ENCODE measurements around the gene CAND1.

The CAND1 gene

DNA sequence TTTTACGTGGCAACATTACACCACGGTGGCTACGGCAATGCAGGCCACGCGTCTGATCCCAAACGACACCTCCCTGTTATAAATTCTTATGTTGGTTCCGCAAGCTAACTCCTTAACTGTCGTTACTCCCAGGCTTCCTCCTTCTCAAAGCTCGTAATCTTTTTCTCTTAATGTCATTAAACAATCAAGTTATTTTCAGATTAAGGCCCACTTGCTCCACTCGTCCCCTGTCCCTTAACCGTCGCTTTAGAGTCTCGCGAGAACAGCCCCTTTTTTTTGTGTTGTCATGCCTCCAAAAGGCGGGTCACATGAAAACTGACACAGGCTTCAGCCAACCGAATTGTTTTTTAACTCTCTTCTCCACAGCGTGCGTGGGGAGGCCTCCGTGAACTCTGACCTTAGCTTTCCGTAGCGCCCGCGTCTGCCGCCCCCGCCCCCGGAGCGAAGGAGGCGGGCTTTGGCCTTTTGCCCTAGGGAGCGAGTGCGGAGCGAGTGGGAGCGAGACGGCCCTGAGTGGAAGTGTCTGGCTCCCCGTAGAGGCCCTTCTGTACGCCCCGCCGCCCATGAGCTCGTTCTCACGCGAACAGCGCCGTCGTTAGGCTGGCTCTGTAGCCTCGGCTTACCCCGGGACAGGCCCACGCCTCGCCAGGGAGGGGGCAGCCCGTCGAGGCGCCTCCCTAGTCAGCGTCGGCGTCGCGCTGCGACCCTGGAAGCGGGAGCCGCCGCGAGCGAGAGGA, at the start of gene CAND1:
TSS of gene CAND1 (plus strand) at position 463 of the 737 bp plus-strand sequence. CDS start 360 bp downstream, outside the sequence.
- peak; percentile 91 for DNase-seq (ENCODE audit: low read depth)

DNA sequence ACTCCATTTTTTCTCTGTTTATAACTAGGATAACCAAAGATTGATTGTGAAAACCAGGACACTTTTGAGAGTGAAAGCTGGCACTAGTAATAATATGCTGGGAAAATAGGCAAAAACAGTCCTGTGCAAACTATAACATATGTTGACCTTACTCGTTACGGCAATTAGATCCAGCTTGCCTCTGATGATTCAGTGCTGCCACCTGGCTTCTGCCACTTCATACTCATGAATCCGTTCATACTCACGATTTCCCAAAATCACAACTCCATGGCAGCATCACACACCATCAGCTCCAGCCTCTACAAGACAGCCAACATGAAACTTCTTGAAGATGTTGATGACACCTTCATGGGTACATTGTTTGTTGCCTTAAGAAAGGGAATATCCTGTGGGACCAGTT, 49.1 kb upstream of the CAND1 start:
- no peak for DNase-seq (ENCODE audit: low read depth)

DNA sequence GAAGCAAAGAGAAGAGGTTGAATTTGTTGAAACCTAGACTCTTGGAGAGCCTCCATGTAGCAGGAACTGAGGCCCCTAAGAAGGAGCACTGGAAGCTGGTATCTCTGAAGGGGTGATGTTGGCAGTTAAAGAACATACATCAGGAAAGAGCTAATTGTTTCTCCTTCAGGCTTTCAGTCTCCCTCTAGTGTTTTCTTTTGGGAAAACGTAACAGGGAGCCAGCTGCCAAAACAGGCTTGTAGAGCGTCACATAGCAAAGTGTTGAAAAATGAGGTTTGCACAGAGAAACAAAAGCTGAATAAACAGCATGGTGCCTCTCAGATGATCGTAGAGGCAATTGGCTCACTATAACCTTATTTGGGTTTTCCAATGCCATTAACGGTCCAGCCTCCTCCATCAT, 46.9 kb upstream of the CAND1 start:
- no peak for DNase-seq (ENCODE audit: low read depth)

DNA sequence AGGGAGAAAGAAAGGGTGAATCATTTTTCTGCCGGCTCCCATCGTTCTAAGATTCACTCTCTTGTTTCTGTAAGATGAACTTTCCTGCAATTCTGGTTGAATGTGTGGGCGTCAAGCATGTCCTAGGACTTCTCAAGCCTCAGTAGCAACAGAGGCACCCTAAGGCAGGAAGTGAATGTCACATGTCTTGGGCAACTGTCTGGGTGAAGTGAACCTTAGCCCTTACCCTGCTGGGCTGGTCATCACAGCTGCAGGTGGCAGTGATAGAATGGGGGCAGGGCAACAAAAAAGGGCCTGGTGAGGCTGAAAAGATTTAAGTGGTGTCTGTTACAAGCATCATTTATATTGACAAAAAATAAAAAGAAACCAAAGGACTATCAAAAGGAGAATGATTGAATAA, 45.9 kb upstream of the CAND1 start:
- DNase-seq (ENCODE audit: low read depth), result no peak

GRCh38 chr12:67237231-67237630, 31.9 kb upstream of the CAND1 start:
- no peak for DNase-seq (ENCODE audit: low read depth)

GRCh38 chr12:67239061-67239460, 30.1 kb upstream of the CAND1 start:
- DNase-seq (ENCODE audit: low read depth), result no peak

GRCh38 chr12:67241482-67241881, 27.7 kb upstream of the CAND1 start:
- DNase-seq (ENCODE audit: low read depth), result no peak

DNA sequence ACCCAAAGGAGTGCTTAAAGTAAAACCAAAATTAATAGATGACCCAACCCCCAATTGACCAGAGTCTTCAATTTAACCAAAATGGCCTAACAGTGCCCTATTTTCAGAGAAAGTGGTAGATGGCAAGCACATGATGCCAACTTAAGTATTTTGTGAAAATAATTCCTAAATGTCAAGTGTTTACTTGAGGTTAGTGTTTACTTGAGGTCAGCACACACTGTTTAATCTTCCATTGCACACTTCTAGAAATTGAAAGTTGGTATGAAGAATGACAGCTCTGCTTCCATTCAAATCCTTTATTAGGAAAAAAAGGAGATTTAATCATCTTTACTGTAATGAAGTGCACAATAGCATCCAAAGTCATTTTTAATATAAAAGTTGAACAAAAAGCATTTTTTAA, 25.9 kb upstream of the CAND1 start:
- no peak for DNase-seq (ENCODE audit: low read depth)

DNA sequence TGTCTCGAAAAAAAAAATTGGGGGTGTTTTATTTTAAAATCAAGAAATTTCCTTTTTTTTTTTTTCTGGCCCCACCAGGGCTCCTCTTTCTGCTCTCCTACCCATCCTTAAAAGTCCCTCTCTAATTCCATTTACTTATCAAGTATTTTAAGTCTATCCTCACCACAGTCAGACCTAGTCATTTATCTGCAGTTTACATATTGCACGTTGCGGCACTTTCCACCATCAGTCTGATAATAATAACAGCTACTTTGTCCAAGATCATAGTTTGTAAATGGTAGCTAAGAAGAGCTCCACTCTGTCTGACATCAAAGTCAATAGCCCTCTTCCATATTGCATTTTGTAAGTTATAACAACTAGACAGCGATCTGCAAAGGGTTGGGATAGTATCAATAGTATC, 23.6 kb upstream of the CAND1 start:
- DNase-seq (ENCODE audit: low read depth), result no peak

GRCh38 chr12:67251012-67251411, 18.1 kb upstream of the CAND1 start:
- DNase-seq (ENCODE audit: low read depth), result no peak

DNA sequence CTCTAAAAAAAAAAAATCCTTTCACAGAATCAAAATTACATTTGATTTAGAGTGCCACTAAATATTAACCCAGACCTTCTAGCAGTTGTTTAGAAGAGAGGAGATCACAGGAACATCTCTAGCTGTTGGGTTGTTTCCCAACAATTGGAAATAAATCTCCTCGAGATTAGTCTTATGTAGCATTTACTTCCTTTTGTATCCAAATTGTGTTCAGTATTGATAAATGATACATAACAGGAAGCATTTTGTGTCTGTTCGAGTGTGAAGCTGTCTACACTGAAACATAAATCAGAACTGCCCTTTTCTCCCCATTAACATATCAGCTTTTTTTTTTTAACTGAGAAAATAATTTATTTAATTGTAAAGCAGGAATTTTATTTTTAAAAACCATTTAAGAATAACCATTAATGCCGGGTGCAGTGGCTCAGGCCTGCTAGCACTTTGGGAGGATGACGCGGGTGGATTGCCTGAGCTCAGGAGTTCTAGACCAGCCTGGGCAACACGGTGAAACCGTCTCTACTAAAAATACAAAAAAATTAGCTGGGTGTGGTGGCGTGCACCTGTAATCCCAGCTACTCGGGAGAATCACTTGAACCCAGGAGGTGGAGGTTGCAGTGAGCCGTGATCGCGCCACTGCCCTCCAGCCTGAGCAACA, 14.7 kb upstream of the CAND1 start:
- DNase-seq (ENCODE audit: low read depth), result no peak

- no peak for DNase-seq (ENCODE audit: low read depth)
Observed at GRCh38 chr12:67256649-67257048, 12.5 kb upstream of the CAND1 start.

GRCh38 chr12:67263471-67263870, 5.7 kb upstream of the CAND1 start:
- DNase-seq (ENCODE audit: low read depth), result no peak

DNA sequence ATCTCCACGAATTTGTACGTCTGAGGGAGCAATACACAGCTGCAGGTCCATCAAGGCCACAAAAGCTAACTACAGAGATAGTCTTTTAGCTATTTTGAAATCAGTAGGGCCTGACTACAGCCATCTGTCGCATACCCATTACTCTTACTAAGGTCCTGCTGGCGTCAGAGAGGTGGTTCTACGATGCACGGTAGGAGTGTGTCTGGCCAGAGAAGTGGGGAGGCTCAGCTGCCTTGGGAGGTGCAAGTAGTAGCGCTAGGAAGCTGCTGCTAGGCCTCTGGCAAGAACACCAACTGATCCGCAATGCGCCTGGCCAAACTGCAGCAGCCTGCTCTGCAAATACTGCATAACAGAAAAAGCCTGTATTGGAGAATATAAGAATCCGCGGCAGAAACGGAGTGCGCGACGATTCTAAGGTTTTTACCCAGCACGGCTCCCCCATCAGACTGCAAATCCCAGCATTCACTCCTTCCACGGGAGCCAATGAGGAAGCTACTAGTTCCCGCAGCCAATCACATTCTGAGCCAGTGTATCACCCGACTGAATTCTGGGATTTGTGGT, 743 bp upstream of the CAND1 start:
- DNase-seq (ENCODE audit: low read depth), result peak; percentile 68

- peak; percentile 27 for DNase-seq (ENCODE audit: low read depth)
Observed at GRCh38 chr12:67269633-67270573, 745 bp downstream of the CAND1 start.

GRCh38 chr12:67270622-67271021, 1.5 kb downstream of the CAND1 start:
- DNase-seq (ENCODE audit: low read depth), result no peak

- no peak for DNase-seq (ENCODE audit: low read depth)
Observed at GRCh38 chr12:67271976-67272375, 2.8 kb downstream of the CAND1 start.

- DNase-seq (ENCODE audit: low read depth), result no peak
Observed at GRCh38 chr12:67274186-67274585, 5.0 kb downstream of the CAND1 start.

GRCh38 chr12:67275380-67275913, 6.3 kb downstream of the CAND1 start:
- DNase-seq (ENCODE audit: low read depth), result no peak

GRCh38 chr12:67276421-67276820, 7.3 kb downstream of the CAND1 start:
- DNase-seq (ENCODE audit: low read depth), result no peak

DNA sequence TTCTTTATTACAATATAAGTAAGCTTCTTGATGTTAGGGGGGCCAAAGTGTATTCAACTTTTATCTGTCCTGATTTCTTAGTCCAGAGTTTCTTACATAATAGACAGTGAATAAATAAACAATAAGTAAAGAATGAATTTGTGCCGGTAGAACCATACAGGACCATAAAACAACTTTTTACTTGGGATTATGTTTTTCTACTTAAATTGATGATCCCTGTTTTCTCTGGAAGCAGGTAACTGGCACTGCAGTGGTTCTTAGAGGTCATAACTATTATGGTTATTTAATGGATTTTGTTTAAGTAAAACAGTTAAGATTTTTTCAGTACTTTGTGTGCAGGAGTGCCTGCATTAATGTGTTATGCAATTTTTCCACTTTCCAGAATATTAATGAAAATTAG, 10.5 kb downstream of the CAND1 start:
- DNase-seq (ENCODE audit: low read depth), result no peak

- DNase-seq (ENCODE audit: low read depth), result no peak
Observed at GRCh38 chr12:67280088-67280487, 10.9 kb downstream of the CAND1 start.

Measured in activated T-cell treated with anti-CD3 and anti-CD28 coated beads for 1 hour (primary cell).